Trophoblast cell (in vitro differentiated cells and primary cell): ENCODE measurements around the gene SESN2.
"Not testable (repeated sequence)": the region's sequence is repeated elsewhere in the genome, so short reads cannot be mapped to it uniquely, and the experiment has no call there.

Experiments
- DNase-seq, 2 donors: peaks; one replicate each; pipeline ENCODE4 v3.0.0-alpha.2; 2016
- H2AFZ ChIP-seq: 2 replicates; pipeline ENCODE4 v1.6.1; 2013; ENCODE audit warnings: low read length, moderate library complexity, mild to moderate bottlenecking; ENCODE audit not compliant: insufficient read depth, poor library complexity
- H2AK5ac ChIP-seq: 2 replicates; pipeline ENCODE4 v1.6.1; 2013; ENCODE audit warnings: mild to moderate bottlenecking, low read length
- H2BK120ac ChIP-seq: 2 replicates; pipeline ENCODE4 v1.6.1; 2013; ENCODE audit warnings: low read length, mild to moderate bottlenecking, moderate library complexity; ENCODE audit not compliant: insufficient read depth, poor library complexity
- H2BK12ac ChIP-seq: 2 replicates; pipeline ENCODE4 v1.6.1; 2013; ENCODE audit warnings: mild to moderate bottlenecking, low read length, moderate library complexity
- H2BK5ac ChIP-seq: 2 replicates; pipeline ENCODE4 v1.6.1; 2013; ENCODE audit warnings: low read length, low read depth, moderate library complexity, mild to moderate bottlenecking; ENCODE audit not compliant: poor library complexity
- H3K14ac ChIP-seq: 2 replicates; pipeline ENCODE4 v1.6.1; 2013; ENCODE audit warnings: mild to moderate bottlenecking, low read length
- H3K18ac ChIP-seq: 2 replicates; pipeline ENCODE4 v1.6.1; 2013; ENCODE audit warnings: mild to moderate bottlenecking, low read length
- H3K23ac ChIP-seq: 2 replicates; pipeline ENCODE4 v1.6.1; 2013; ENCODE audit warnings: low read length
- H3K27ac ChIP-seq: 2 replicates; pipeline ENCODE4 v1.5.1; 2013; ENCODE audit warnings: low read depth, mild to moderate bottlenecking, inconsistent platforms, low read length, moderate library complexity
- H3K27me3 ChIP-seq: 2 replicates; pipeline ENCODE4 v1.6.1; 2013; ENCODE audit warnings: inconsistent platforms, mild to moderate bottlenecking, low read length, moderate library complexity; ENCODE audit not compliant: insufficient read depth
- H3K36me3 ChIP-seq, 2 experiments: 1 replicate in 1 of 2; 2 replicates in 1 of 2; pipeline ENCODE4 v1.6.1; 2013; ENCODE audit warnings: low read length in 2 of 2, mild to moderate bottlenecking in 2 of 2, moderate library complexity in 1 of 2; ENCODE audit not compliant: insufficient read depth in 2 of 2, control insufficient read depth in 1 of 2
- H3K4ac ChIP-seq: 2 replicates; pipeline ENCODE4 v1.6.1; 2013; ENCODE audit warnings: low read depth, mild to moderate bottlenecking, low read length, moderate library complexity
- H3K4me1 ChIP-seq, 2 experiments: 1 replicate in 1 of 2; 2 replicates in 1 of 2; pipeline ENCODE4 v1.6.1; 2013; ENCODE audit warnings: low read length in 2 of 2, mild to moderate bottlenecking in 2 of 2, moderate library complexity in 1 of 2; ENCODE audit not compliant: insufficient read depth in 2 of 2, control insufficient read depth in 1 of 2
- H3K4me2 ChIP-seq: 2 replicates; pipeline ENCODE4 v1.6.1; 2013; ENCODE audit warnings: inconsistent platforms, mild to moderate bottlenecking, low read length, moderate library complexity
- H3K4me3 ChIP-seq: 2 replicates; pipeline ENCODE4 v1.5.1; 2013; ENCODE audit warnings: mild to moderate bottlenecking, low read depth, low read length, inconsistent platforms
- H3K79me1 ChIP-seq: one replicate; pipeline ENCODE4 v1.6.1; 2013; ENCODE audit warnings: low read length
- H3K79me2 ChIP-seq: 2 replicates; pipeline ENCODE4 v1.6.1; 2013; ENCODE audit warnings: low read length, mild to moderate bottlenecking; ENCODE audit not compliant: control insufficient read depth, insufficient read depth, poor library complexity
- H3K9ac ChIP-seq: 2 replicates; pipeline ENCODE4 v1.6.1; 2013; ENCODE audit warnings: mild to moderate bottlenecking, low read length
- H3K9me3 ChIP-seq: 2 replicates; pipeline ENCODE4 v1.6.1; 2013; ENCODE audit warnings: low read depth, mild to moderate bottlenecking, control low read depth, inconsistent platforms, low read length; ENCODE audit not compliant: insufficient read depth
- H4K12ac ChIP-seq: 2 replicates; pipeline ENCODE4 v1.6.1; 2013; ENCODE audit warnings: low read depth, mild to moderate bottlenecking, low read length, moderate library complexity
- H4K8ac ChIP-seq: 2 replicates; pipeline ENCODE4 v1.6.1; 2013; ENCODE audit warnings: low read depth, mild to moderate bottlenecking, low read length, moderate library complexity
- H4K91ac ChIP-seq: one replicate; pipeline ENCODE4 v1.6.1; 2013; ENCODE audit warnings: low read depth, mild to moderate bottlenecking, low read length, moderate library complexity
- WGBS: extraction: QIAGEN DNeasy Blood & Tissue Kit; methylation state at CpG from one replicate; pipeline ENCODE4 v1.1.7; 2013; ENCODE audit warnings: missing lambda C conversion rate; ENCODE audit not compliant: insufficient read length, insufficient coverage; ENCODE audit errors: extremely low coverage; 5-methylcytosine and 5-hydroxymethylcytosine counted together

SESN2 gene

GRCh38 chr1:28326984-28327383 lies 67.7 kb downstream of the SESN2 start:
- peaks cover 7 to 8% of the 10 kb centered on the region in 2 experiments for H3K36me3 ChIP-seq
- no peak overlapping the region for H3K18ac ChIP-seq
- no peak overlapping the region for H3K27ac ChIP-seq
- no peak overlapping the region for H3K4me3 ChIP-seq
- H3K4me2 ChIP-seq: no peak overlapping the region
- H2AK5ac ChIP-seq: no peak overlapping the region
- H4K12ac ChIP-seq: no peak overlapping the region
- peaks cover 4 to 6% of the 10 kb centered on the region in 2 experiments for H3K4me1 ChIP-seq
- no peak for DNase-seq
- H3K9ac ChIP-seq: no peak overlapping the region
- no peak overlapping the region for H2AFZ ChIP-seq
- no peak overlapping the region for H4K8ac ChIP-seq
- no peak overlapping the region for H3K23ac ChIP-seq
- no peak overlapping the region for H2BK120ac ChIP-seq
- H2BK5ac ChIP-seq: no peak overlapping the region
- H3K14ac ChIP-seq: no peak overlapping the region
- peaks cover 12% of the 10 kb centered on the region for H3K79me1 ChIP-seq
- H2BK12ac ChIP-seq: no peak overlapping the region
- no peaks in the 10 kb centered on the region for H3K27me3 ChIP-seq
- peaks cover 4% of the 10 kb centered on the region for H3K79me2 ChIP-seq
- H3K9me3 ChIP-seq: no peaks in the 10 kb centered on the region
- WGBS: no CpG with 5 or more reads among the region's 3 CpGs
- H3K4ac ChIP-seq: no peak overlapping the region
- H4K91ac ChIP-seq: no peak overlapping the region

- not testable (repeated sequence) for H2AFZ ChIP-seq, H4K91ac ChIP-seq, H4K12ac ChIP-seq, H2BK12ac ChIP-seq, H3K14ac ChIP-seq, H3K4ac ChIP-seq, DNase-seq, H3K23ac ChIP-seq, H2AK5ac ChIP-seq, H3K4me3 ChIP-seq, H4K8ac ChIP-seq, H3K79me2 ChIP-seq, H3K4me2 ChIP-seq, H3K9ac ChIP-seq, H3K27ac ChIP-seq, H3K18ac ChIP-seq, H3K27me3 ChIP-seq, H2BK120ac ChIP-seq, H3K4me1 ChIP-seq, H2BK5ac ChIP-seq, H3K9me3 ChIP-seq
- Histone ChIP-seq H3K36me3 (peaks cover 7 to 11% of the 10 kb centered on the region in 2 experiments), H3K79me1 (peaks cover 12% of the 10 kb centered on the region)
- no CpG with 5 or more reads among the region's 11 CpGs for WGBS
Observed at GRCh38 chr1:28327431-28327830, 68.1 kb downstream of the SESN2 start.

GRCh38 chr1:28328228-28328648 lies 68.9 kb downstream of the SESN2 start:
- H2BK12ac ChIP-seq: no peak overlapping the region
- peak overlapping the region; percentile 74 for H3K14ac ChIP-seq
- peak overlapping the region; percentile 99 for H4K8ac ChIP-seq
- H2BK120ac ChIP-seq: peak overlapping the region; percentile 55
- H4K91ac ChIP-seq: peak overlapping the region; percentile 72
- H3K9ac ChIP-seq: no peak overlapping the region
- no peaks in the 10 kb centered on the region for H3K27me3 ChIP-seq
- no peak overlapping the region for H3K4ac ChIP-seq
- no peak overlapping the region for H3K27ac ChIP-seq
- H3K18ac ChIP-seq: no peak overlapping the region
- no peak overlapping the region for H3K4me3 ChIP-seq
- H3K23ac ChIP-seq: no peak overlapping the region
- H3K4me2 ChIP-seq: peak overlapping the region; percentile 95
- H3K9me3 ChIP-seq: no peaks in the 10 kb centered on the region
- peak overlapping the region; percentile 81 for H4K12ac ChIP-seq
- peak overlapping the region; percentile 63 for H2AK5ac ChIP-seq
- WGBS: no CpG with 5 or more reads among the region's 16 CpGs
- peak overlapping the region; percentile 85 for H2AFZ ChIP-seq
- no peak overlapping the region for H2BK5ac ChIP-seq
- H3K4me1 ChIP-seq: peaks cover 4 to 6% of the 10 kb centered on the region in 2 experiments
- H3K79me1 ChIP-seq: peaks cover 12% of the 10 kb centered on the region
- H3K36me3 ChIP-seq: peaks cover 7 to 12% of the 10 kb centered on the region in 2 experiments
- no peak for DNase-seq
- peaks cover 4% of the 10 kb centered on the region for H3K79me2 ChIP-seq

GRCh38 chr1:28329395-28330153 lies 70.3 kb downstream of the SESN2 start:
- peak overlapping the region; percentile 65 for H3K4me3 ChIP-seq
- H3K4me1 ChIP-seq: peaks cover 4 to 6% of the 10 kb centered on the region in 2 experiments
- H3K23ac ChIP-seq: peak overlapping the region; percentile 98
- H3K79me1 ChIP-seq: peaks cover 12% of the 10 kb centered on the region
- H4K12ac ChIP-seq: peak overlapping the region; percentile 94
- H3K9ac ChIP-seq: peak overlapping the region; percentile 86
- H2AFZ ChIP-seq: no peak overlapping the region
- H4K8ac ChIP-seq: peak overlapping the region; percentile 96
- H3K14ac ChIP-seq: peak overlapping the region; percentile 11
- WGBS: no CpG with 5 or more reads among the region's 29 CpGs
- peak overlapping the region; percentile 29 for H3K18ac ChIP-seq
- peak overlapping the region; percentile 46 for H2BK120ac ChIP-seq
- H3K9me3 ChIP-seq: no peaks in the 10 kb centered on the region
- peaks cover 4% of the 10 kb centered on the region for H3K79me2 ChIP-seq
- peak overlapping the region; percentile 88 for H3K27ac ChIP-seq
- peaks cover 10 to 16% of the 10 kb centered on the region in 2 experiments for H3K36me3 ChIP-seq
- H2BK12ac ChIP-seq: no peak overlapping the region
- peak overlapping the region; percentile 27 for H2BK5ac ChIP-seq
- H3K27me3 ChIP-seq: no peaks in the 10 kb centered on the region
- H2AK5ac ChIP-seq: peak overlapping the region; percentile 54
- peak overlapping the region; percentile 95 for H3K4me2 ChIP-seq
- DNase-seq: peak; percentile 42 to 66
- H3K4ac ChIP-seq: peak overlapping the region; percentile 43
- H4K91ac ChIP-seq: peak overlapping the region; percentile 32
